ENCODE measurements around the gene NRIP2. TPM values are rescaled to one million over a fixed set of nuclear protein-coding genes. Genes with fewer than 3 reads are reported as not detected.

The NRIP2 gene, protein sequence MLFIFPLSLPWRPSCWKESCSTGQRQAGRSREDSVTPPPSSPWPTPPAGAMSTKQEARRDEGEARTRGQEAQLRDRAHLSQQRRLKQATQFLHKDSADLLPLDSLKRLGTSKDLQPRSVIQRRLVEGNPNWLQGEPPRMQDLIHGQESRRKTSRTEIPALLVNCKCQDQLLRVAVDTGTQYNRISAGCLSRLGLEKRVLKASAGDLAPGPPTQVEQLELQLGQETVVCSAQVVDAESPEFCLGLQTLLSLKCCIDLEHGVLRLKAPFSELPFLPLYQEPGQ
- not detected in 2 replicates for total RNA-seq

GRCh38 chr12:2834581-2835491 is at the start of gene NRIP2:
TSS of gene NRIP2 (minus strand) at chr12:2835035. CDS start at chr12:2834983, 52 bp downstream.

DNA sequence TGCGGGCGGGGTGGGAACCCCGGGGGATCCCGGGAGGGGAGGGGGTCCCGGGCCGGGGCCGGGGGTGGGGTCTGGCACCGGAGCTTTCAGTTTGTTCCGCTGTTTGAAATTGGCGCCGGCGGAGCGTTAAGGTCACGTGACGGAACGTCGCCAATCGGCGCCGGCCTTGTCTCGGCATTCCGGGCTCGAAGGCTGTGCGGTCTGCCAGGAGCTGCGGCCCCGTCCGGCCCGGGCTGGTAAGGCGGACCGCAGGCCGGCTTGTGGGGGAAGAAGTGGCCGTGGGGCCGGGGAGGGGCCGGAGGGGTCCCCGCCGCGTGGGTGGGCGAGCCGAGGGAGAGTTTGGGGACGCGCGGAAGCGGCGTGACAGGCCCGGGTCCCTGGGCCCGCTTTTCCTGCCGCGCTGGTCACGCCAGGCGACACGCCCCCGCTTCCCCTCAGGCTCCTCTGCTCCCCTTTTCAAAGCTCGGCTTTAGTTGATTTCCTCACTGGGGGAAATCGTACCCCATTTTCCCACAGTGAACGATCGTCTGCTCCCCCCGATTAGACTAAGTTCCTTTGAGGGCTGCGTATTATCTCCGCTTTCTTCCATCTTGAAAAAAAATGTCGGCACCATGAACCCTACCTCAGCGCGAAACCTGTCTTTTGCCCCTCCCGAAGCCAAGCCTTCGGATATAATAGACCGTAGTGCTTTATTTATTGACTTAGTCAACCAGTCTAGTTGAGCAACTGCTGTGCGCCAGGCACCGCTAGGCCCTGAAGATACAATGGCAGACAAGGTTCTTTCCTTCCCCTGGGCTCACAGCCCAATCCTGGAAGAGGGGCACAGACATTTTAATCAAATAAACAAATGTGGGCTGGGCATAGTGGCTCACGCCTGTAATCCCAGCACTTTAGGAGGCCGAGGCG is 42.5 kb upstream of the NRIP2 start, which contains the start of the genes FOXM1 and RHNO1:
FOXM1 (minus strand) TSS at position 128 of the 906 bp plus-strand sequence. CDS start 2,696 bp downstream, outside the sequence.
RHNO1 (plus strand) TSS at position 177 of the 906 bp plus-strand sequence. CDS start 8,144 bp downstream, outside the sequence.

GRCh38 chr12:2857021-2857431 is 22.2 kb upstream of the NRIP2 start, which contains the start of gene TEX52:
TSS of gene TEX52 (minus strand) at chr12:2857039. CDS start at chr12:2857026, 13 bp downstream.

GRCh38 chr12:2812290-2813213 is 22.3 kb downstream of the NRIP2 start, which contains the start of gene ITFG2:
TSS of gene ITFG2 (plus strand) at chr12:2812668. CDS start at chr12:2812761, 93 bp downstream.

DNA sequence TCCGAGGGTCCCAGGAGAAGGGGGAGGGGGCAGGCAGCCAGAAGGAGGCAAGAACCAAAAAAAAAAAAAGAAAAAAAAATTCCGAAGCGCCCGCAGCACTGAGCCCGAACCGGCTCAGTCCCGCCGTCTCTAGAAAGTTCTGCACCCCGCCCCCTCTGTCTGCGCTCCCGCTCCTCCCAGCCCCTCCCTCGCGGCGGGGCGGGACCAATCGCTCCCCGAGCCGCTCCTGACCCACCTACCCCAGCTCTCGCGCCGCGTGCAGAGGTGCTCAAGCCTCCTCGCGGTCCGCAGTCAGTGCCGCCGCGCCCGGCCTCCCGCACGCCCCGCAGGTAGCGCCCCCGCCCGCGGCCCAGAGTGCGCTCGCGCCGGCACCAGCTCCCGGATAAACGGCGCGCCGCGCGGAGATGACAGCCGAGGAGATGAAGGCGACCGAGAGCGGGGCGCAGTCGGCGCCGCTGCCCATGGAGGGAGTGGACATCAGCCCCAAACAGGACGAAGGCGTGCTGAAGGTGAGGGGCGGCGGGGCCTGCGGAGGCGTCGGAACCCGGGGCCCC is 40.0 kb downstream of the NRIP2 start, which contains the start of gene FKBP4:
FKBP4 (plus strand) TSS at position 235 of the 554 bp plus-strand sequence; CDS start at position 405, 170 bp downstream.

Other genes with a start within 250 kb of the NRIP2 start
- gene FKBP4, start 40.1 kb downstream of the NRIP2 start, total RNA-seq = 45.9 and 49.6 TPM in 2 replicates
- 15.0 and 18.2 TPM in 2 replicates for gene ITFG2, start 22.4 kb downstream of the NRIP2 start, total RNA-seq
- gene TEX52, start 22.0 kb upstream of the NRIP2 start, total RNA-seq = not detected in 2 replicates
- gene FOXM1, start 42.1 kb upstream of the NRIP2 start, total RNA-seq = 66.9 and 71.1 TPM in 2 replicates
- gene RHNO1, start 42.2 kb upstream of the NRIP2 start, total RNA-seq = 43.3 and 44.2 TPM in 2 replicates
- 30.8 and 32.1 TPM in 2 replicates for gene TULP3, start 55.9 kb upstream of the NRIP2 start, total RNA-seq
- 30.4 and 35.1 TPM in 2 replicates for gene TEAD4, start 124.4 kb upstream of the NRIP2 start, total RNA-seq
- gene TSPAN9, start 242.3 kb upstream of the NRIP2 start, total RNA-seq = 15.8 and 17.0 TPM in 2 replicates

All from bronchus fibroblast of lung (primary cell).